ENCODE data around the gene MRGPRD. TPM values are rescaled to one million over a fixed set of nuclear protein-coding genes. Genes with fewer than 3 reads are reported as not detected.

MRGPRD gene
- total RNA-seq, 1 donor = not detected

DNA sequence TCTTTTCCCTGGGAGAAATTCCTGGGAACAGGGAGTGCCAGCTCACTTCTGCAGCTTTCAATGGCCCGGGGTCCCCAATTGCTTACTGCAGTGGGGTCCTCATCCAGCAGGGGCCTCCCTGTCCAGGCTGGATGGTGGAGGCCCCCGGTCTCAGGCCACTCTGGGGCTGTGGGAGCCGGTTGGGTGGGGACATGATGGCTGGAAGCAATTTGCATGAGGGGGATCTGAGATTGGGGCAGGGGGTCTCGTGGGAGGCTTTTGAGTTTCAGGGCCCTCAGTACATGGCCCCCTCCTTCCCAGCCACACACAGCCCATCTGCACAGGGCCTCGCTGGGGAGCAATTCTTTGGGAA, 25.2 kb downstream of the MRGPRD start:
- Histone ChIP-seq H3K79me2 (ENCODE audit: insufficient read depth, low read length) (no peaks in the 10 kb centered on the region), H4K20me1 (ENCODE audit: insufficient read depth, low read length) (no peaks in the 10 kb centered on the region), H2AFZ (ENCODE audit: low read length) (peak overlapping the region; percentile 47), H3K4me1 (ENCODE audit: insufficient read depth, low read length) (no peaks in the 10 kb centered on the region), H3K4me2 (ENCODE audit: insufficient read depth, low read length) (peak overlapping the region; percentile 48), H3K27ac (ENCODE audit: low read depth, low read length) (no peak overlapping the region), H3K4me3 (ENCODE audit: insufficient read depth, low read length) (no peak overlapping the region), H3K36me3 (ENCODE audit: insufficient read depth, low read length) (no peaks in the 10 kb centered on the region), H3K27me3 (ENCODE audit: insufficient read depth, low read length) (no peaks in the 10 kb centered on the region), H3K9me3 (ENCODE audit: low read depth, low read length) (no peaks in the 10 kb centered on the region)
- TF ChIP-seq, protein P1, sequence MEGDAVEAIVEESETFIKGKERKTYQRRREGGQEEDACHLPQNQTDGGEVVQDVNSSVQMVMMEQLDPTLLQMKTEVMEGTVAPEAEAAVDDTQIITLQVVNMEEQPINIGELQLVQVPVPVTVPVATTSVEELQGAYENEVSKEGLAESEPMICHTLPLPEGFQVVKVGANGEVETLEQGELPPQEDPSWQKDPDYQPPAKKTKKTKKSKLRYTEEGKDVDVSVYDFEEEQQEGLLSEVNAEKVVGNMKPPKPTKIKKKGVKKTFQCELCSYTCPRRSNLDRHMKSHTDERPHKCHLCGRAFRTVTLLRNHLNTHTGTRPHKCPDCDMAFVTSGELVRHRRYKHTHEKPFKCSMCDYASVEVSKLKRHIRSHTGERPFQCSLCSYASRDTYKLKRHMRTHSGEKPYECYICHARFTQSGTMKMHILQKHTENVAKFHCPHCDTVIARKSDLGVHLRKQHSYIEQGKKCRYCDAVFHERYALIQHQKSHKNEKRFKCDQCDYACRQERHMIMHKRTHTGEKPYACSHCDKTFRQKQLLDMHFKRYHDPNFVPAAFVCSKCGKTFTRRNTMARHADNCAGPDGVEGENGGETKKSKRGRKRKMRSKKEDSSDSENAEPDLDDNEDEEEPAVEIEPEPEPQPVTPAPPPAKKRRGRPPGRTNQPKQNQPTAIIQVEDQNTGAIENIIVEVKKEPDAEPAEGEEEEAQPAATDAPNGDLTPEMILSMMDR (IDR thresholded peaks at IDR 0.05; ENCODE audit: extremely low read depth, low read depth, low read length) = no peak
- DNase-seq (ENCODE audit: insufficient read length, low spot score, missing footprints) = peak; percentile 65

DNA sequence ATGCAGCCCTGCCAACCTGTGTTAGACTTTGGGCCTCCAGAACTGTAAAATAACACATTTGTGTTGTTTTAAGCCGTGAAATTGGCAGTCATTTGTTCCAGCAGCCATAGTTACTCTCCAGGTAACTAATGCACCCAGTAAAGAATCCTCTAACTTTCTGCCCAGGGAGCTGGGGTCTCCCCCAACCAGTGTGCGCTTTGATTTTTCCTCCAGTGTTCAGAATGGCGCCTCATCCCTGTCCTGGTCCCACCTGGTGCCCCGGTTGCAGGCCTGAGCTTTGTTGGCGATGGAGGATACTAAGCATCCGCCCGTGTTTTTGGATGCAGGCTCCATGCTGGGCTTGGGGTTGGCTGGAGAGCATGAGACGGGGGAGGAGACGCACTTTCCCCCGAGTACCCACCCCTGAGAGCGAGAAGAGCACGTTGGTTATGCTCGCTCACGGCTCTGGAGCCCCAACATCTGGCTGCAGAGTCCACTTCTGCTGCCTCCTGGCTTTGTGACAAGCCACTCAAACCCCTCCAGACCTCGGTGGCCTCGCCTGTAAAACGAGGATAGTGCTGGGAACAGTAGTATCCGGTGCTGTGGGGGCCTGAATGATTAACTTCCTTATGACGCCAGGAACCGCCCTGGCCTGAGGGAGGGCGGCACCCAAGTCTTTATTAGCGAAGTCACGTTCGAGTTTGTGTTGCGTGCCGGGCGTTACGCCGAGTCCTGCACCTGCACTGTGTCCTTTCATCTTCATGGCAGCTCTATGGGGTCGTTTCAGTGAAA, 25.8 kb downstream of the MRGPRD start:
- H3K4me3 ChIP-seq (ENCODE audit: insufficient read depth, low read length) = no peak overlapping the region
- H3K79me2 ChIP-seq (ENCODE audit: insufficient read depth, low read length) = no peaks in the 10 kb centered on the region
- peak; percentile 95 for DNase-seq (ENCODE audit: insufficient read length, low spot score, missing footprints)
- H3K4me1 ChIP-seq (ENCODE audit: insufficient read depth, low read length) = no peaks in the 10 kb centered on the region
- peak overlapping the region; percentile 48 for H3K4me2 ChIP-seq (ENCODE audit: insufficient read depth, low read length)
- peak overlapping the region; percentile 47 for H2AFZ ChIP-seq (ENCODE audit: low read length)
- no peaks in the 10 kb centered on the region for H3K27me3 ChIP-seq (ENCODE audit: insufficient read depth, low read length)
- TF ChIP-seq, protein P1 (IDR thresholded peaks at IDR 0.05; ENCODE audit: extremely low read depth, low read depth, low read length) = no peak
- H3K9me3 ChIP-seq (ENCODE audit: low read depth, low read length) = no peaks in the 10 kb centered on the region
- no peaks in the 10 kb centered on the region for H4K20me1 ChIP-seq (ENCODE audit: insufficient read depth, low read length)
- H3K36me3 ChIP-seq (ENCODE audit: insufficient read depth, low read length) = no peaks in the 10 kb centered on the region
- H3K27ac ChIP-seq (ENCODE audit: low read depth, low read length) = no peak overlapping the region

DNA sequence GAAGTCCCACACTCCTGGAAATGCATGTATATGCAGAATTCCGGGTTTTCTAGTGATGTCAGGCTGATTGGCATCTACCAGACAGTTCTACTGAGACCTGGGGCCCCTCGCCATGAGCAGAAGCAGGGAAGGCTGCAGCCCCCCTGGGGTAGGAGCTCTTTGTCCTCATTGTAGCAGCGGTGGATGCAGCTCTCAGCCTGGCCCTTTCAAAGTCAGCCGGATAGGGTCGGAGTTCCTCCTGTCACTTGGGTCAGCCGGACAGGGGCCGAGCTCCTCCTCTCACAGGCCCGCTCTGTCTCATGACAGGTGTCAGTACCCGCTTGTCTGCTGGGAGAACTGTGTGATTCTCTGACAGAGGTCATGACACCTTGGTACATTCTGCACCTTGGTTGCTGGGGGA, 30.0 kb downstream of the MRGPRD start:
- Histone ChIP-seq H3K9me3 (ENCODE audit: low read depth, low read length) (no peaks in the 10 kb centered on the region), H3K4me3 (ENCODE audit: insufficient read depth, low read length) (no peak overlapping the region), H3K4me1 (ENCODE audit: insufficient read depth, low read length) (peaks cover 11% of the 10 kb centered on the region), H3K79me2 (ENCODE audit: insufficient read depth, low read length) (no peaks in the 10 kb centered on the region), H2AFZ (ENCODE audit: low read length) (no peak overlapping the region), H4K20me1 (ENCODE audit: insufficient read depth, low read length) (no peaks in the 10 kb centered on the region), H3K27ac (ENCODE audit: low read depth, low read length) (no peak overlapping the region), H3K27me3 (ENCODE audit: insufficient read depth, low read length) (no peaks in the 10 kb centered on the region), H3K4me2 (ENCODE audit: insufficient read depth, low read length) (no peak overlapping the region), H3K36me3 (ENCODE audit: insufficient read depth, low read length) (no peaks in the 10 kb centered on the region)
- DNase-seq (ENCODE audit: insufficient read length, low spot score, missing footprints) = no peak
- TF ChIP-seq, protein P1 (IDR thresholded peaks at IDR 0.05; ENCODE audit: extremely low read depth, low read depth, low read length) = no peak

DNA sequence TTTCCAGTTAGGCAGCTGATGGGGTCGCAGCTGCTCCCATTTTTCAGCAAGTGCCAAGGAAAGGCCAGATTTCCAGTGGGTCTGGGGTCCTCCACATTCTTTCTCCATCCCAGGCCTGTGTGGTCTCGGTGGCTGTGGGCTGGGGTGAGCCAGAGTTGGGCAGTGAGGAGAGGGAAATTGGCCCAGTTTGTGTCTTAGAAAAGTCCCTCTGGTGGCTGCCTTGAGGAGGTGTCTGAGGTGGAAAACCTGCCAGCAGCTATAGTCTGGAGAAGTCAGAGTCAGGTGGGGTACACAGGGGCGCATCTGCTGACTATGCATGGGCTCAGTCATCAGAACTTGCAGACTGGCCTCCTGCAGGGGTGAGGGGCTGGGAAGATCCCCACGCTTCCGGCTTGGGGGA, 30.5 kb downstream of the MRGPRD start:
- peak; percentile 93 for DNase-seq (ENCODE audit: insufficient read length, low spot score, missing footprints)
- Histone ChIP-seq H3K4me1 (ENCODE audit: insufficient read depth, low read length) (peaks cover 15% of the 10 kb centered on the region), H4K20me1 (ENCODE audit: insufficient read depth, low read length) (no peaks in the 10 kb centered on the region), H3K9me3 (ENCODE audit: low read depth, low read length) (no peaks in the 10 kb centered on the region), H3K36me3 (ENCODE audit: insufficient read depth, low read length) (no peaks in the 10 kb centered on the region), H2AFZ (ENCODE audit: low read length) (no peak overlapping the region), H3K79me2 (ENCODE audit: insufficient read depth, low read length) (no peaks in the 10 kb centered on the region), H3K4me2 (ENCODE audit: insufficient read depth, low read length) (no peak overlapping the region), H3K27ac (ENCODE audit: low read depth, low read length) (no peak overlapping the region), H3K27me3 (ENCODE audit: insufficient read depth, low read length) (no peaks in the 10 kb centered on the region), H3K4me3 (ENCODE audit: insufficient read depth, low read length) (no peak overlapping the region)
- TF ChIP-seq, protein P1 (IDR thresholded peaks at IDR 0.05; ENCODE audit: extremely low read depth, low read depth, low read length) = peak; percentile 50
